RWPE1 (cell line): ENCODE data around the gene POFUT2.

Source experiments
- CTCF ChIA-PET: fragments of 350-600 bp; sonication (Branson Sonifier 250); formaldehyde crosslinking; extraction: SDS; loops from one replicate; lab custom pipeline; 2021; lab: Yijun Ruan, JAX
- POLR2A ChIA-PET: fragments of 400-600 bp; formaldehyde crosslinking; extraction: SDS; loops from one replicate; lab custom pipeline; 2020; ENCODE audit warnings: antibody characterized with exemption; ENCODE audit not compliant: low non-redundant PET; lab: Yijun Ruan, JAX
- DNase-seq: peaks from one replicate; pipeline ENCODE4 v3.0.0; 2012; ENCODE audit warnings: low spot score
- H3K27ac ChIP-seq: fragments of 450-650 bp; 2 replicates; pipeline ENCODE4 v1.5.1; 2017
- CTCF ChIP-seq: fragments of 450-650 bp; conservative IDR thresholded peaks from 2 replicates; pipeline ENCODE4 v1.5.1; 2017; ENCODE audit warnings: low read depth, mild to moderate bottlenecking

POFUT2 gene

DNA sequence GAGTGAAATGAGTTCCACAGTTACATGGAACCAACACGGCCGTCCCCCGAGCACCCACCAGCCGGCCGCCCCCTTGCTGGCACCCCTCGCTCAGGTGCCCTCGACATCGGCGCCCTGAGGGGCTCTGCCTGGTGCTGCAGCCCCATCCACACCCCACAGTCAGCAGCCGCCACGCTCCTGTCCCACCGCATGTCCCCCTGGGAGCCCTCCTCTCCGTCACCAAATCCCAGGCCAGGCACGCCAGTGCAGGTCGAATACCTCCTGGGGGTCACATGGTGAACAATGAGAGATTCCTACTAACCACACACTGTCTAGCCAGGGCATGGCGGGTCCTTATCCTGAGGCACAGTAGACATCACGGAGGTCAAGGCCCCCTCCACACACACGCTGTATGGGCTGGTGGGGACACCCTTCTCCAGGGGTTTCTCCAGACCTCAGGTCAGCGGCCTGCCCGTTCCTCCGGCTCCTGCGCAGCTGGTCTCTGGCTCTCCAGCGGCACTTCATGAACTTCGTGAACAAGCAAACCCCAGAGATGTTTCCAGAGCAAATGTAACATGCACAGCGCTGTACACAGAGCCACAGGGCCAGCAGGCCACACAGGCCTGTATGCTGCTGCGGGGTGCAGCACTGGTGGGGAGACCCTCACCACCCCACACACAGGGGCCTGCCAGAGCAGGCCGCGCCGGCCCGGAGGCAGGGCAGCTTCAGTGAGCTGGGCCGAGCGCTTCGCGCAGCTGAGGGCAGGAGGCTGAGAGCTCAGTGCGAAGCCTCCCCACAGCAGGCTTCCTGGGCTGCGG is 21.8 kb downstream of the POFUT2 start:
- TF ChIP-seq CTCF, result no peak
- DNase-seq, result no peak
- no peak overlapping the region for H3K27ac ChIP-seq
- ChIA-PET CTCF (no interaction called here), POLR2A (no interaction called here)

GRCh38 chr21:45264912-45265515 is 22.7 kb downstream of the POFUT2 start:
- TF ChIP-seq CTCF, result no peak
- ChIA-PET POLR2A (no interaction called here), CTCF (no interaction called here)
- no peak for DNase-seq
- no peak overlapping the region for H3K27ac ChIP-seq

DNA sequence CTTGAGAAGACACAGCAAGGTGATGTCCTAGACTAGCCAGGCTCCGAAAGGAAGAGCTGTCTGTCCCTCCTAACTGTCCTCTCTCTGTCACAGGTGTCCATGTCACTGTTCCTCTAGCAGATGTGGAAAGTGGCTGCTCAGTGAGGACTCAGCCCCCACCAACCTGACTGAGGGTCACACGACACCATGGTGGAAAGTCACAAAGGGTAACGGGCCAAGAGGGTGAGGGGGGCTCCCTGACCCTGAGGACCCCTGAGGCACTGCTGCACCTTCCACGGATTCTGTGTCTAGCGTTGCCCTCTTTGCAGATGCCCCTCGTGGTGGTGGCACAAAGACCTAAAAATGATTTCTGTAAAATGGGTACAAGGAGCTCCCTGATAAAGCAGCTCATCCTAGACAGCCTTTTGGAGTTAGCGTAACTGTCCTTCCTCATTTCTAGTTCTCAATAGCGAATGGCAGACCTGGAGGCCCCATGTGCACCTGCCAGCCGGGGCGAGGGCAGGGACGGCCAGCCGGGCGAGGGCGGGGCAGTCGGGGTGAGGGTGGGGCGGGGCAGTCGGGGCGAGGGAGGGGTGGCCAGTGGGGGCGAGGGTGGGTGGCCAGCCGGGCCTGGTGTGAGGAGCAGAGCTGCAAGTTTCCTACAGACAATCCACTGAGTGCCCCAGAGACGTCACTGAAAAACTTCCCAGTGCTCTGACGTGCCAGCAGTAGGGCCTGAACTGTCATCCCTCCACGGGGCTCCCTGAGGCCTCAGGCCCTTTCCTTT is 23.4 kb downstream of the POFUT2 start:
- TF ChIP-seq CTCF, result no peak
- CTCF ChIA-PET, result no interaction called here
- DNase-seq, result no peak
- POLR2A ChIA-PET, result no interaction called here
- H3K27ac ChIP-seq, result no peak overlapping the region

DNA sequence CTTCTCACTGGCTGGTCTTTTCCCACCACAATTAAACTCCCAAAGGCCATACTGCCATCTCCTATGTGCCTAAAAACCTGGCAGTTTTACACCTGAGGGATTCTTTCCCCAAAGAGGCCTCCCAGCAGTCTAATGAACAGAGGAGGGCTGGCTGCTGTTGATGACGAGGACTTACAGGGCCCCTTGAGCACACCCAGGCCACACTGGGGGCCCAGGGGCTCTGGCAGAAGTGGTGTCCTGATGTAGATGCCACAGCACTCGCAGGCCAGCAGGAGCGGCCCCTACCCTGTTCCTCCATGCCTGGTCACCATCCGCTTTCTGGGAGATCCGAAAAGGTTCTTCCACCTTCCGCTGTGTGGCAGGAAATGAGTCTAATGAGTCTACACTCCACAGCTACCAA is 24.2 kb downstream of the POFUT2 start:
- TF ChIP-seq CTCF, result no peak
- POLR2A ChIA-PET, result no interaction called here
- CTCF ChIA-PET, result interaction anchor here (0.7 kb wide), 2 partner anchors 123 to 707 kb away, joined by 3 to 4 read pairs; no protein-coding TSS in a partner anchor

DNA sequence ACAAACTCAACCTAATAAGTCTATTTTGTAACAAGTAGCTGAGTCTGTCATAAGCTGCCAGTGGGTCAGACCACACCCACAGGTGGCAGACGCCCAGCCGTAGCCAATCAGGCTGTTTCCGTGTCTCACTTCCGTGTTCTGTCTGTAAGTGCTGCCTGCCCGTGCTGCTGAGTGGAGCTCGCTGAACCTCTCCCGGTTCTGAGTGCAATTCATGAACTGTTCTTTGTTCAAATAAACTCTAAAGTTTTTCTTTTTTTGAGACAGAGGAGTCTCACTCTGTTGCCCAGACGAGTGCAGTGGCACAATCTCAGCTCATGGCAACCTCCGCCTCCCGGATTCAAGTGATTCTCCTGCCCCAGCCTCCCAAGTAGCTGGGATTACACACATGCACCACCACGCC is 25.1 kb downstream of the POFUT2 start:
- no peak for TF ChIP-seq CTCF
- DNase-seq, result no peak
- no peak overlapping the region for H3K27ac ChIP-seq
- ChIA-PET CTCF (interaction anchor here (0.7 kb wide), 1 partner anchor 28 kb away, joined by 3 read pairs; no protein-coding TSS in a partner anchor), POLR2A (no interaction called here)

More for the DNA sequence above, 24.2 kb downstream of the POFUT2 start:
- no peak for DNase-seq
- H3K27ac ChIP-seq, result no peak overlapping the region

DNA sequence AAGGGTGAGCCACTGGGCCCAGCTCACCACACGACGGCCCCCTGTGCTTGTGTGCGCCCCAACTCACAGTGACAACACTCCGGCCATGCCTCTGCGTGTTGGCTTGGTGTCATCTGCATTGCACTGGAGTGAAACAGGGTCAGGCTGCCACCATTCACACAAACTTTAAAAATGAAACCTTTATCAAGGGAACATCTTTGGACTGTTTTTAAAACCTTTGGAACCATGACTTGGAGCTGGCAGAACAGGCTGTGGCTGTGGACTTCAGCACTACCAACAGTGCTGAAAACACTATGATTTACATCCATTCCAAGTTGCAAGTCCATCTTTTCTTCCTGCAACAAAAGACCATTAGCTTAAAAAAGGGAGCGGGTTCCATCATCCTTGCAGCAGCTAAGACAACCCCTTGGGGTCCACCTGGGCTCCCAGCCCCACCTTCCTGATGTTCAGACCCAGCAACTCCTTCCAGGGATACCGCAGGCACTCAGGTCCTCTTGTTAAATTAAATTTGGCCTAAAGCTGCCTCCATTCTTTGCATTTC is 25.6 kb downstream of the POFUT2 start:
- TF ChIP-seq CTCF, result no peak
- no peak overlapping the region for H3K27ac ChIP-seq
- DNase-seq, result no peak
- ChIA-PET CTCF (interaction anchor here (0.7 kb wide), 1 partner anchor 28 kb away, joined by 3 read pairs; no protein-coding TSS in a partner anchor), POLR2A (no interaction called here)
